Measurements from ENCODE around the gene ELP4. TPM values are rescaled to one million over a fixed set of nuclear protein-coding genes. Genes with fewer than 3 reads are reported as not detected.

The ELP4 gene
- total and polyA plus RNA-seq, 12 donors = 10.5 to 30.4 (median 18.0) TPM

DNA sequence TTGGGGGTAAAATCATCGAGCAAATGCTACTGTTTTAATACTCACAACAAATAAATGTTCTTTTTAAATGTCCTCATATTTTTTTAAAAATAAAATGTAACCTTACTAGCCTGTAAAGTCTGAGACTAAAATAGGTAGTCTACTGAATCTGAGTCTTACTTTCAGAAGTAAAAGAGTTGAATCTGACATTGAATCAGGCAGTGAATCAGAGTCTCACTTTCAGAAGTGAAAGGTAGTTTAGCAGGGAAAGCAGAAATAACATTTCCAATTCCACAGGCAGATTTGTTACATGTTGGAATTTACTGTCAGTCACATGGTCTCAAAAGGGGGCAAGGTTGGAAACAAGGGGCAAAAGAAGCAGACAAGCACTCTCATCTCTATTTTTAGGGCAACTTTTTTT is 143.0 kb downstream of the ELP4 start:
- Histone ChIP-seq H3K4me3 (no peak overlapping the region), H3K27me3 (no peaks in the 10 kb centered on the region), H3K9me3 (replicated peaks in 1 of 3) (no peaks in the 10 kb centered on the region), H3K4me1 (replicated peaks in 1 of 2) (no peaks in the 10 kb centered on the region), H3K27ac (no peak overlapping the region), H3K36me3 (replicated peaks in 1 of 2) (no peaks in the 10 kb centered on the region)
- 78 to 98% (median 79%) methylated on average over 1 of the region's 1 CpG for WGBS, 4 donors
- intact Hi-C loops (cut with DNase I) = no loop called here
- DNase-seq = no peak
- TF ChIP-seq, protein P1, sequence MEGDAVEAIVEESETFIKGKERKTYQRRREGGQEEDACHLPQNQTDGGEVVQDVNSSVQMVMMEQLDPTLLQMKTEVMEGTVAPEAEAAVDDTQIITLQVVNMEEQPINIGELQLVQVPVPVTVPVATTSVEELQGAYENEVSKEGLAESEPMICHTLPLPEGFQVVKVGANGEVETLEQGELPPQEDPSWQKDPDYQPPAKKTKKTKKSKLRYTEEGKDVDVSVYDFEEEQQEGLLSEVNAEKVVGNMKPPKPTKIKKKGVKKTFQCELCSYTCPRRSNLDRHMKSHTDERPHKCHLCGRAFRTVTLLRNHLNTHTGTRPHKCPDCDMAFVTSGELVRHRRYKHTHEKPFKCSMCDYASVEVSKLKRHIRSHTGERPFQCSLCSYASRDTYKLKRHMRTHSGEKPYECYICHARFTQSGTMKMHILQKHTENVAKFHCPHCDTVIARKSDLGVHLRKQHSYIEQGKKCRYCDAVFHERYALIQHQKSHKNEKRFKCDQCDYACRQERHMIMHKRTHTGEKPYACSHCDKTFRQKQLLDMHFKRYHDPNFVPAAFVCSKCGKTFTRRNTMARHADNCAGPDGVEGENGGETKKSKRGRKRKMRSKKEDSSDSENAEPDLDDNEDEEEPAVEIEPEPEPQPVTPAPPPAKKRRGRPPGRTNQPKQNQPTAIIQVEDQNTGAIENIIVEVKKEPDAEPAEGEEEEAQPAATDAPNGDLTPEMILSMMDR (IDR thresholded peaks at IDR 0.05) = no peak
- no peak for TF ChIP-seq POLR2A (IDR thresholded peaks at IDR 0.05)

DNA sequence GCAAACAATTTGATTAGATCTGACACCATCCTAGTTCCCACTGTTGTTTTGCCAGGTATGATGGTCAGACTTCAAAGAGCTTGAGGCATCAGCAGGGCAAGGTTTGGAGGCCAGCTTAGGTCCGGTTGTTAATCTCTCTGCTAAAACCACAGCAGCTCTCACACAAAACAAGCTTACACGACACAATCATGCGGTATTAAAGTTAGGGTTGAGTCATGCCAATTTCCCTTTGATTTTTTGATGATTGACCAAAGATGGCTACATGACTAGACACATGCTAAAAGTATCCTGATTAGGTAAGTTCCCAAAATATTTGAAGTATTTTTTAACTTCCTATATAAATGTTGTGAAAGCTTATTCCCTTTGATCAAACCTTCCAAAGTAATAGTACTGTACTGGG is 145.9 kb downstream of the ELP4 start:
- Histone ChIP-seq H3K4me3 (no peak overlapping the region), H3K27me3 (no peaks in the 10 kb centered on the region), H3K4me1 (replicated peaks in 1 of 2) (no peaks in the 10 kb centered on the region), H3K27ac (no peak overlapping the region), H3K9me3 (replicated peaks in 1 of 3) (peaks cover 0 to 5% (median 0%) of the 10 kb centered on the region in 3 donors), H3K36me3 (replicated peaks in 1 of 2) (no peaks in the 10 kb centered on the region)
- WGBS, 4 donors = 89 to 93% (median 92%) methylated on average over 3 of the region's 3 CpGs
- intact Hi-C loops (cut with DNase I) = no loop called here
- DNase-seq = no peak
- TF ChIP-seq, protein P1 (IDR thresholded peaks at IDR 0.05) = no peak
- TF ChIP-seq POLR2A (IDR thresholded peaks at IDR 0.05) = no peak

DNA sequence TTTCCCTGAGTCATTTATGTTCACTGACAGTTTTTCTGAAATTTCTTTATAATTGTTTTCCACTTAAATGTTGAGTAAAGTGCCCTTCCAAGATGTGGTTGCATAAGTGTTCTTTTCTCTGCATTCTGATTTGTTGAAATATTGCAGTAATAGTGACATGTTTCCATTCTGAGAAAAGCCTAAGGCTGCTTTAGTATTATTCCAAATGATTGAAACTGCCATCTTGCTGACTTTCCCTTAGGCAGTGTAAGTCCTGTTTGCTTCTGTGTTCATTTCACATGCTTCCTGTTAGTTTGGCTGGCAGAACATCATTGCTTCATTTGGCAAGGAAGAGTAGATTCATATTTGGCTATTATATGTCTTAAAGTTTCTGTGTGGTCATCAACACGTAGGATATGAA is 146.5 kb downstream of the ELP4 start:
- TF ChIP-seq POLR2A (IDR thresholded peaks at IDR 0.05) = no peak
- TF ChIP-seq, protein P1 (IDR thresholded peaks at IDR 0.05) = no peak

DNA sequence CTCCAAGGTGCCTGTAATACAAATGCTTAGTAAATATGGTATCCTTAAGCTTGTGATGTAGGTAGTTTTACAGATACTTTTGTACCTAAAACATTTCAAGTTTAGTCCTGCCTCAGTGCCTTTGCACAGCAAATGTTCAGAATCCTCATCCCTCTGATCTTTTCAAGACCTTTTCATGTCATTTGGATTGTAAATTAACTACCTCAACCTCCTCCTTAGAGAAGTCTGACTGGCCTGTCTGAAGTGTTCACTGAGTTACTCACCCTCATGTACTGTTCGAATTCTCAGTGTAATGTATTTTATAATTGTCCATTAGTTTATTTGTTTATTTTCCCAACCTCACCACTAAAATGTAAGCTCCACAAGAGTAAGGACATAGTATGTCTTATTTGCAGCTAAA is 147.5 kb downstream of the ELP4 start:
- Histone ChIP-seq H3K27me3 (no peaks in the 10 kb centered on the region), H3K27ac (no peak overlapping the region), H3K4me3 (no peak overlapping the region), H3K4me1 (replicated peaks in 1 of 2) (no peaks in the 10 kb centered on the region), H3K36me3 (replicated peaks in 1 of 2) (no peaks in the 10 kb centered on the region), H3K9me3 (replicated peaks in 1 of 3) (peaks cover 0 to 5% (median 0%) of the 10 kb centered on the region in 3 donors)
- TF ChIP-seq POLR2A (IDR thresholded peaks at IDR 0.05) = no peak
- TF ChIP-seq, protein P1 (IDR thresholded peaks at IDR 0.05) = no peak
- no peak for DNase-seq
- 96 to 100% (median 97%) methylated on average over 1 of the region's 1 CpG for WGBS, 4 donors
- intact Hi-C loops (cut with DNase I) = no loop called here

More for the DNA sequence above, 146.5 kb downstream of the ELP4 start:
- 85 to 89% (median 85%) methylated on average over 1 of the region's 1 CpG for WGBS, 4 donors
- H3K36me3 ChIP-seq (replicated peaks in 1 of 2) = no peaks in the 10 kb centered on the region
- intact Hi-C loops (cut with DNase I) = no loop called here
- H3K27me3 ChIP-seq = no peaks in the 10 kb centered on the region
- no peak overlapping the region for H3K4me3 ChIP-seq
- DNase-seq = no peak
- H3K4me1 ChIP-seq (replicated peaks in 1 of 2) = no peaks in the 10 kb centered on the region
- H3K9me3 ChIP-seq (replicated peaks in 1 of 3) = peaks cover 0 to 5% (median 0%) of the 10 kb centered on the region in 3 donors
- no peak overlapping the region for H3K27ac ChIP-seq
